ENCODE data around the gene SPEM3. TPM values are rescaled to one million over a fixed set of nuclear protein-coding genes. Genes with fewer than 3 reads are reported as not detected.

The SPEM3 gene
- total RNA-seq, 2 experiments from 2014 or later = not detected

- H3K4me2 ChIP-seq (ENCODE audit: low read length) = no peak overlapping the region
- H3K9me2 ChIP-seq (ENCODE audit: insufficient read depth, low read length) = no peaks in the 10 kb centered on the region
- no peak overlapping the region for H3K27ac ChIP-seq (ENCODE audit: low read depth, low read length, poor library complexity, severe bottlenecking)
- no peaks in the 10 kb centered on the region for H4K20me1 ChIP-seq (ENCODE audit: insufficient read depth, low read length)
- TF ChIP-seq CTCF (conservative IDR thresholded peaks at IDR 0.05; ENCODE audit: low read length) = no peak
- TF ChIP-seq EZH2phosphoT487 (IDR thresholded peaks at IDR 0.05; ENCODE audit: borderline replicate concordance, low read depth, low read length) = no peak
- DNase-seq (ENCODE audit: low spot score) = no peak
- BruUV-seq (replicated peaks) = no TSS peak
- no peaks in the 10 kb centered on the region for H3K4me1 ChIP-seq (ENCODE audit: insufficient read depth, low read length, poor library complexity, severe bottlenecking)
- no peaks in the 10 kb centered on the region for H3K36me3 ChIP-seq (ENCODE audit: insufficient read depth, low read length)
- no peak overlapping the region for H3K4me3 ChIP-seq (ENCODE audit: low read depth, low read length, poor library complexity, severe bottlenecking)
- H3K79me2 ChIP-seq (ENCODE audit: insufficient read depth, low read depth, low read length) = no peaks in the 10 kb centered on the region
- H3K9me3 ChIP-seq (ENCODE audit: low read length) = no peaks in the 10 kb centered on the region
- CTCF ChIA-PET (ENCODE audit: unreplicated experiment) = no interaction called here
- intact Hi-C loops (cut with micrococcal nuclease; ENCODE audit: unreplicated experiment) = no loop called here
- POLR2A ChIA-PET = no interaction called here
- no peak overlapping the region for H2AFZ ChIP-seq (ENCODE audit: low read length)
These were observed 1.1 kb downstream of the SPEM3 start for GRCh38 chr17:7429722-7430121.

GRCh38 chr17:7431231-7431630 is 2.6 kb downstream of the SPEM3 start:
- peaks cover 2% of the 10 kb centered on the region for H3K4me1 ChIP-seq (ENCODE audit: insufficient read depth, low read length, poor library complexity, severe bottlenecking)
- H3K36me3 ChIP-seq (ENCODE audit: insufficient read depth, low read length) = no peaks in the 10 kb centered on the region
- ChIA-PET CTCF (ENCODE audit: unreplicated experiment) (interaction anchor here (0.6 kb wide), 1 partner anchor 774 kb away, joined by 3 read pairs; no protein-coding TSS in a partner anchor), POLR2A (interaction anchor here (1.3 kb wide), 1 partner anchor 11 kb away, joined by 3 read pairs; the partner anchor contains the start of gene SPEM1)
- H3K9me2 ChIP-seq (ENCODE audit: insufficient read depth, low read length) = no peaks in the 10 kb centered on the region
- H3K27ac ChIP-seq (ENCODE audit: low read depth, low read length, poor library complexity, severe bottlenecking) = no peak overlapping the region
- no peak for TF ChIP-seq EZH2phosphoT487 (IDR thresholded peaks at IDR 0.05; ENCODE audit: borderline replicate concordance, low read depth, low read length)
- no peak for TF ChIP-seq CTCF (conservative IDR thresholded peaks at IDR 0.05; ENCODE audit: low read length)
- no peak overlapping the region for H3K4me2 ChIP-seq (ENCODE audit: low read length)
- no peak overlapping the region for H2AFZ ChIP-seq (ENCODE audit: low read length)
- intact Hi-C loops (cut with micrococcal nuclease; ENCODE audit: unreplicated experiment) = no loop called here
- no peaks in the 10 kb centered on the region for H4K20me1 ChIP-seq (ENCODE audit: insufficient read depth, low read length)
- H3K4me3 ChIP-seq (ENCODE audit: low read depth, low read length, poor library complexity, severe bottlenecking) = no peak overlapping the region
- H3K79me2 ChIP-seq (ENCODE audit: insufficient read depth, low read depth, low read length) = peaks cover 2% of the 10 kb centered on the region; the same call in 1 of the 2 replicates
- H3K9me3 ChIP-seq (ENCODE audit: low read length) = no peaks in the 10 kb centered on the region
- BruUV-seq (replicated peaks) = no TSS peak
- DNase-seq (ENCODE audit: low spot score) = no peak

- H3K4me1 ChIP-seq (ENCODE audit: insufficient read depth, low read length, poor library complexity, severe bottlenecking) = peaks cover 9% of the 10 kb centered on the region
- H3K4me2 ChIP-seq (ENCODE audit: low read length) = no peak overlapping the region
- TF ChIP-seq EZH2phosphoT487 (IDR thresholded peaks at IDR 0.05; ENCODE audit: borderline replicate concordance, low read depth, low read length) (no peak), CTCF (conservative IDR thresholded peaks at IDR 0.05; ENCODE audit: low read length) (no peak)
- no peak overlapping the region for H2AFZ ChIP-seq (ENCODE audit: low read length)
- ChIA-PET POLR2A (interaction anchor here (1.5 kb wide), 1 partner anchor 76 kb away, joined by 4 read pairs; no protein-coding TSS in a partner anchor), CTCF (ENCODE audit: unreplicated experiment) (no interaction called here)
- BruUV-seq (replicated peaks) = no TSS peak
- H3K9me3 ChIP-seq (ENCODE audit: low read length) = no peaks in the 10 kb centered on the region
- H3K79me2 ChIP-seq (ENCODE audit: insufficient read depth, low read depth, low read length) = peaks cover 4% of the 10 kb centered on the region; the same call in 1 of the 2 replicates
- H3K4me3 ChIP-seq (ENCODE audit: low read depth, low read length, poor library complexity, severe bottlenecking) = no peak overlapping the region
- H3K27ac ChIP-seq (ENCODE audit: low read depth, low read length, poor library complexity, severe bottlenecking) = no peak overlapping the region
- no peaks in the 10 kb centered on the region for H3K9me2 ChIP-seq (ENCODE audit: insufficient read depth, low read length)
- no peak for DNase-seq (ENCODE audit: low spot score)
- no peaks in the 10 kb centered on the region for H4K20me1 ChIP-seq (ENCODE audit: insufficient read depth, low read length)
- intact Hi-C loops (cut with micrococcal nuclease; ENCODE audit: unreplicated experiment) = no loop called here
- H3K36me3 ChIP-seq (ENCODE audit: insufficient read depth, low read length) = no peaks in the 10 kb centered on the region
These were observed 3.6 kb downstream of the SPEM3 start for GRCh38 chr17:7432296-7432695.
